Pancreas (tissue), 10 donors: Measurements from ENCODE around the gene PPP2R2C. TPM values are rescaled to one million over a fixed set of nuclear protein-coding genes. Genes with fewer than 3 reads are reported as not detected.
A peak's percentile ranks its signal among the peaks of the same experiment; 100 is the strongest.

Experiments used
- ATAC-seq, 4 donors: fragments of 200-7000 bp; cut with Tn5 transposase; one replicate each; pipeline versions ENCODE4 v1.8.0 to v1.9.1; 2020; ENCODE audit warnings: mild to moderate bottlenecking in 4 of 4, moderate library complexity in 4 of 4
- DNase-seq, 6 donors: peaks; one replicate each; pipeline ENCODE4 v3.0.0-alpha.2; 2020
- FAIRE-seq: peaks from 2 replicates; lab custom pipeline; 2012; peaks lifted over from hg19 to GRCh38; lab: Jason Lieb, UNC
- H3K27ac ChIP-seq, 4 donors: fragments of 200-600 bp; sonication (generic); 1 replicate in 3 of 4; 2 replicates in 1 of 4; pipeline versions ENCODE4 v1.5.0 to v1.8.0; 2020
- H3K27me3 ChIP-seq, 4 donors: fragments of 200-600 bp; one replicate each; pipeline ENCODE4 v1.8.0; 2021
- H3K36me3 ChIP-seq, 3 donors: fragments of 200-600 bp; sonication (generic) in 1 of 3; one replicate each; pipeline versions ENCODE4 v1.5.0 to v1.8.0; 2020 to 2021
- H3K4me1 ChIP-seq, 3 donors: fragments of 200-600 bp; one replicate each; pipeline ENCODE4 v1.8.0; 2021
- H3K4me3 ChIP-seq, 4 donors: fragments of 200-600 bp; sonication (generic) in 2 of 4; one replicate each; pipeline versions ENCODE4 v1.5.0 to v1.8.0; 2020 to 2021
- H3K9me3 ChIP-seq, 4 donors: fragments of 200-600 bp; one replicate each; pipeline ENCODE4 v1.8.0; 2021
- CTCF ChIP-seq, 4 donors: fragments of 200-600 bp; sonication (generic) in 3 of 4; IDR thresholded peaks; one replicate each; pipeline versions ENCODE4 v1.5.0 to v1.8.0; 2021; ENCODE audit warnings: antibody characterized with exemption in 4 of 4
- WGBS, 2 donors: extraction: QIAGEN DNeasy Blood & Tissue Kit; methylation state at CpG; one replicate each; pipeline ENCODE4 v1.1.7; 2013; 5-methylcytosine and 5-hydroxymethylcytosine counted together
- intact Hi-C, 3 donors: fragments of 100-400 bp; cut with DNase I; formaldehyde crosslinking; loops; one replicate each; pipeline versions ENCODE4 v1.11.1 to v1.14.2; 2022
- polyA plus RNA-seq, 2 donors: library from polyadenylated mRNA; stranded (reverse); fragments of 200-250 nt; gene quantifications; one replicate each; pipeline ENCODE4 v1.2.3, GENCODE V29; 2013
- total RNA-seq, 6 donors: library from RNA; stranded (reverse); fragmentation: NEBNext Ultra II Directional in 4 of 6; extraction: Animal tissue kit (Norgen Biotek cat#: 25700) in 4 of 6; gene quantifications; one replicate each; pipeline versions ENCODE4 v1.2.1 to v1.2.4, GENCODE V29; 2021 to 2023
- donor health status: healthy with polysubstance abuse.
- donor health status: DM: no; HTN: no; CAD: no; lungs with moderate emphysema.
- donor health status: DM: no; HTN: no; CAD: no.
- donor health status: control.
- donor health status: control.
- donor health status: Bipolar disorder and iron deficiency.
- donor health status: DM: yes; HTN: yes; CAD: no.
- donor health status: DM: no; HTN: no; CAD: no.
- donor health status: DM: no; HTN: no; CAD: no.
- donor health status: DM: yes; HTN: yes; CAD: no.

Gene PPP2R2C
- total and polyA plus RNA-seq, 8 donors: 0.05 to 2.0 (median 0.55) TPM

- peaks cover 0 to 3% (median 0%) of the 10 kb centered on the region in 4 donors for H3K27me3 ChIP-seq
- H3K4me1 ChIP-seq: no peaks in the 10 kb centered on the region
- H3K36me3 ChIP-seq: no peaks in the 10 kb centered on the region
- no peak overlapping the region for H3K4me3 ChIP-seq
- no peak overlapping the region for H3K27ac ChIP-seq
- FAIRE-seq (no peak), ATAC-seq (no peak), DNase-seq (no peak)
- intact Hi-C loops: loop anchor here in 2 of 3 donors (2.0 to 10.0 kb wide), 3 partner anchors 74 to 331 kb away; no protein-coding TSS in a partner anchor
- WGBS, 2 donors: 76 to 82% methylated on average over 14 of the region's 14 CpGs
- no peak for TF ChIP-seq CTCF (IDR thresholded peaks at IDR 0.05)
- H3K9me3 ChIP-seq: no peaks in the 10 kb centered on the region
Observed at GRCh38 chr4:6325788-6326290, 146.6 kb downstream of the PPP2R2C start.

GRCh38 chr4:6324999-6325787 is 147.2 kb downstream of the PPP2R2C start:
- H3K36me3 ChIP-seq: no peaks in the 10 kb centered on the region
- FAIRE-seq (no peak), ATAC-seq (peak in 2 of 4 donors; percentile 8 to 39), DNase-seq (no peak)
- H3K4me1 ChIP-seq: no peaks in the 10 kb centered on the region
- 48 to 55% methylated on average over 22 of the region's 22 CpGs for WGBS, 2 donors
- intact Hi-C loops: loop anchor here in 1 of 3 donors (5.0 to 10.0 kb wide), 2 partner anchors 73 to 330 kb away; no protein-coding TSS in a partner anchor
- H3K27me3 ChIP-seq: peaks cover 0 to 3% (median 0%) of the 10 kb centered on the region in 4 donors
- H3K27ac ChIP-seq: no peak overlapping the region
- H3K9me3 ChIP-seq: no peaks in the 10 kb centered on the region
- TF ChIP-seq CTCF (IDR thresholded peaks at IDR 0.05): no peak
- no peak overlapping the region for H3K4me3 ChIP-seq

GRCh38 chr4:6324461-6324998 is 147.9 kb downstream of the PPP2R2C start:
- FAIRE-seq (no peak), ATAC-seq (no peak), DNase-seq (no peak)
- intact Hi-C loops: loop anchor here in 1 of 3 donors (10.0 kb wide), 1 partner anchor 330 kb away; no protein-coding TSS in a partner anchor
- Histone ChIP-seq H3K9me3 (no peaks in the 10 kb centered on the region), H3K27ac (no peak overlapping the region), H3K4me1 (no peaks in the 10 kb centered on the region), H3K27me3 (peaks cover 0 to 3% (median 0%) of the 10 kb centered on the region in 4 donors), H3K4me3 (no peak overlapping the region), H3K36me3 (no peaks in the 10 kb centered on the region)
- TF ChIP-seq CTCF (IDR thresholded peaks at IDR 0.05): no peak
- 52 to 62% methylated on average over 15 of the region's 15 CpGs for WGBS, 2 donors

GRCh38 chr4:6322761-6323566 is 149.4 kb downstream of the PPP2R2C start:
- Histone ChIP-seq H3K4me3 (no peak overlapping the region), H3K9me3 (no peaks in the 10 kb centered on the region), H3K27ac (no peak overlapping the region), H3K27me3 (peaks cover 0 to 3% (median 0%) of the 10 kb centered on the region in 4 donors), H3K36me3 (no peaks in the 10 kb centered on the region), H3K4me1 (no peaks in the 10 kb centered on the region)
- FAIRE-seq (no peak), ATAC-seq (no peak), DNase-seq (no peak)
- 69 to 77% methylated on average over 33 of the region's 33 CpGs for WGBS, 2 donors
- intact Hi-C loops: loop anchor here in 1 of 3 donors (10.0 kb wide), 1 partner anchor 328 kb away; no protein-coding TSS in a partner anchor
- no peak for TF ChIP-seq CTCF (IDR thresholded peaks at IDR 0.05)
